Measurements from ENCODE around the gene KDM4F. TPM values are rescaled to one million over a fixed set of nuclear protein-coding genes. Genes with fewer than 3 reads are reported as not detected.
"Not testable (repeated sequence)": the region's sequence is repeated elsewhere in the genome, so short reads cannot be mapped to it uniquely, and the experiment has no call there.

Gene KDM4F
- not detected for total RNA-seq

DNA sequence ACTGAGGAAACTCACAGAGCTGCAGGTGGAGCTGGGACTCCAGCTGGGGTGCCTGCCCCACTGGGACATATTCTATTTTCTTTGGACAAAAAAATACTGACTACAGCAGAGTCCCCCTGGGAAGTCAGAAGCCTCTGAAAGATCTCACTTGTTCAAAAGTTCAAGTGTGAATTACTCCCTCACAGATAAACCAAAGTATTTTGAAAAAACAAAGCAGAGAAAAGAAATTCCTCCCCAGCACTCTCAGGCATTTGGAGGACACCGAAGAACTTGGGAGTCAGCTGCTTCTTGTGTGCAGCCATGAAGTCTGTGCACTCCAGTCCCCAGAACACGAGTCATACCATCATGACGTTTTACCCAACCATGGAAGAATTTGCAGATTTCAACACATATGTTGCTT lies at the start of gene KDM4F:
Gene KDM4F, plus strand, starts transcription at position 301 of the 400 bp plus-strand sequence.
- not testable (repeated sequence) for H3K4me1 ChIP-seq (ENCODE audit: control insufficient read depth in 1 of 2, low read depth in 2 of 2); H3K27me3 ChIP-seq (replicated peaks; ENCODE audit: insufficient read depth); ATAC-seq (ENCODE audit: insufficient number of reproducible peaks, low FRiP score, low read depth); DNase-seq (ENCODE audit: low spot score); H3K4me3 ChIP-seq; H3K9me3 ChIP-seq; H3K27ac ChIP-seq; H3K36me3 ChIP-seq

DNA sequence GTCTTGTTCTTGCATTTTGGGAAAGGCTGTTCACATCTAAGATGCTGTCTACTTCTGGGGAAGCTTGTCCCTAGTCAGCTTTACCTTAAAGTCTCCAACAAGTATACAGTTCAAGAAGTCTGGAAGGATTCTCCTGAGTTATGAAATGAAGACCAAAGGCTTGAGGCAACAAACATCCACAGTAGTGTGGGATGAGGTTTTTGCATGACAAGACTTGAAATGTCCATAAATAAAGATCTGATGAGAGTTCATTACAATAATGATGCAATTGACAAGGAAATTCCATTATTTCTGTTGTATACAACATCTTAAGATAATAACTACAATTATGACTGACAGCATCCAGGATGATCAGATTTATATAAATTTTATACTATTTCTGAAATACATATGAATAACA lies 45.5 kb upstream of the KDM4F start:
- H3K36me3 ChIP-seq, result no peaks in the 10 kb centered on the region
- H3K4me1 ChIP-seq (ENCODE audit: control insufficient read depth in 1 of 2, low read depth in 2 of 2), result no peaks in the 10 kb centered on the region
- H3K9me3 ChIP-seq, result no peaks in the 10 kb centered on the region
- ATAC-seq (ENCODE audit: insufficient number of reproducible peaks, low FRiP score, low read depth), result no peak
- no peak overlapping the region for H3K4me3 ChIP-seq
- TF ChIP-seq, protein P1, sequence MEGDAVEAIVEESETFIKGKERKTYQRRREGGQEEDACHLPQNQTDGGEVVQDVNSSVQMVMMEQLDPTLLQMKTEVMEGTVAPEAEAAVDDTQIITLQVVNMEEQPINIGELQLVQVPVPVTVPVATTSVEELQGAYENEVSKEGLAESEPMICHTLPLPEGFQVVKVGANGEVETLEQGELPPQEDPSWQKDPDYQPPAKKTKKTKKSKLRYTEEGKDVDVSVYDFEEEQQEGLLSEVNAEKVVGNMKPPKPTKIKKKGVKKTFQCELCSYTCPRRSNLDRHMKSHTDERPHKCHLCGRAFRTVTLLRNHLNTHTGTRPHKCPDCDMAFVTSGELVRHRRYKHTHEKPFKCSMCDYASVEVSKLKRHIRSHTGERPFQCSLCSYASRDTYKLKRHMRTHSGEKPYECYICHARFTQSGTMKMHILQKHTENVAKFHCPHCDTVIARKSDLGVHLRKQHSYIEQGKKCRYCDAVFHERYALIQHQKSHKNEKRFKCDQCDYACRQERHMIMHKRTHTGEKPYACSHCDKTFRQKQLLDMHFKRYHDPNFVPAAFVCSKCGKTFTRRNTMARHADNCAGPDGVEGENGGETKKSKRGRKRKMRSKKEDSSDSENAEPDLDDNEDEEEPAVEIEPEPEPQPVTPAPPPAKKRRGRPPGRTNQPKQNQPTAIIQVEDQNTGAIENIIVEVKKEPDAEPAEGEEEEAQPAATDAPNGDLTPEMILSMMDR (IDR thresholded peaks at IDR 0.05), result no peak
- no peaks in the 10 kb centered on the region for H3K27me3 ChIP-seq (replicated peaks; ENCODE audit: insufficient read depth)
- no peak overlapping the region for H3K27ac ChIP-seq
- no peak for DNase-seq (ENCODE audit: low spot score)

DNA sequence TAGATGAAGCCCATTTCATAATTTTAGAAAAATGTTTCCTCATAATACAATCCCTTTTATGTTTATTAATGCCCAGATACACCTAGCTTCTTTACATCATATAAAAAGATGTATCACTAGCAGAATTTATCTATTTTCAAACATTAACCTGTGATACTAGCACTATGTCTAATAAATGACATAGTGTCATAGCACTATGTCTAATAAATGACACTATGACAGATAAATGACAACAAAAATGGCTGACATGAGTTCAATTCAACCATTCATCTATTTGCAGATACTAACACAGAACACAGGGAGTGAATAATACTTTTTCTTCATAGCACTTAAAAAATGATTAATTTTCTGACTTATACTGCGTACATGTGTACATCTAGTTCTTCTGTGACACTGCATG lies 43.6 kb upstream of the KDM4F start:
- ATAC-seq (ENCODE audit: insufficient number of reproducible peaks, low FRiP score, low read depth) (no peak), DNase-seq (ENCODE audit: low spot score) (no peak)
- no peaks in the 10 kb centered on the region for H3K36me3 ChIP-seq
- TF ChIP-seq, protein P1 (IDR thresholded peaks at IDR 0.05), result no peak
- no peak overlapping the region for H3K27ac ChIP-seq
- H3K4me1 ChIP-seq (ENCODE audit: control insufficient read depth in 1 of 2, low read depth in 2 of 2), result no peaks in the 10 kb centered on the region
- no peak overlapping the region for H3K4me3 ChIP-seq
- no peaks in the 10 kb centered on the region for H3K27me3 ChIP-seq (replicated peaks; ENCODE audit: insufficient read depth)
- H3K9me3 ChIP-seq, result no peaks in the 10 kb centered on the region

DNA sequence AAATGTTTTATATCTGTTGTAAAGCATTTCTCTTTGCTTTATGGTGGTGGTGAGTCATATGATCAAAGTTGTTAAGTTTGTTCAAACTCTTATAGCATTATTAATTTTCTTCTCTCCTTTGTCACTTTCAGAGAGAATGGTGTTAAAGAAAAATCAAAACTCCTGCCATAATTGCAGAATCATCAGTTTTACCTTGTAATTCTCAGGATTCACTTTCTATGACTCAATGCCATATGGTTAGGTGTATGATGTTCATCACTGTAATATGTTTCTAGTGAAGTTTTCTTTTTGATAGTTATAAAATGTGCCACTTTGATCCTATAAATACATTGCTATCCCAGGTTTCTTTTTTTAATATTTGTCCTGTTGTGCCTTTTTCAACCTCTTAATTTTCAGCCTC lies 37.8 kb upstream of the KDM4F start:
- Histone ChIP-seq H3K4me3 (no peak overlapping the region), H3K27me3 (replicated peaks; ENCODE audit: insufficient read depth) (no peaks in the 10 kb centered on the region), H3K27ac (no peak overlapping the region), H3K4me1 (ENCODE audit: control insufficient read depth in 1 of 2, low read depth in 2 of 2) (no peaks in the 10 kb centered on the region), H3K9me3 (no peaks in the 10 kb centered on the region), H3K36me3 (no peaks in the 10 kb centered on the region)
- TF ChIP-seq, protein P1 (IDR thresholded peaks at IDR 0.05), result no peak
- DNase-seq (ENCODE audit: low spot score) (no peak), ATAC-seq (ENCODE audit: insufficient number of reproducible peaks, low FRiP score, low read depth) (no peak)

DNA sequence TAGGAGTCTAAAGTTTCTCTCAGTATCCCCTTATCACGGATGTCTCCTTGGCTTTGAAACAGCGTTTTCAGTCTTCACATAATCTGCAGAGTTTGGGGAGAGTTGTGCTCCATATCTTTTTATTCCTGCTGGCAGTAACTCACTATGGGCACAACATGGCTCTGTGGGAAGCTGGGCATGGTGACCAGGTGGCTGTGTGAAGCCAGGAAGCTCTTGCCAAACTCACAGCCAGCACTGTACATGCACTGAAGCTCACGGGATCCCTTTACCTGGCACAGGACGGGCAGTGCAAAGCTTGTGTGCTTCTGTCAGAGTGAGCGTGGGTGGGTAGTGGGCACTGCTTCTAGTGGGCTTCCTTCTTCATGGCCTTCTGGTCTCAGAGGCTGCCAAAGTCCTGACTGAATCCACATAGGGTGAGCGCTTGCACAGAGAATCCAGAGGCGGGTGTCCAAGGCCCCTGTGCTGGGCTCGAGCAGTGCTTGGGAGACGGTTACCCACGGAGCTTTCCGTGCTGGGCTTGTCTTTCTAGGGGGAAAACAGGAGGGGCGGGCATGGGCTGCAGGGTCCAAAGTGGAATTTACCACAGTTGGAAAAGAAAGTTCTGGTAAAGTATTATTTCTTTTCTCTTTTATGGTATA lies 34.9 kb upstream of the KDM4F start:
- Histone ChIP-seq H3K27ac (no peak overlapping the region), H3K4me1 (ENCODE audit: control insufficient read depth in 1 of 2, low read depth in 2 of 2) (no peaks in the 10 kb centered on the region), H3K9me3 (no peaks in the 10 kb centered on the region), H3K4me3 (no peak overlapping the region), H3K27me3 (replicated peaks; ENCODE audit: insufficient read depth) (no peaks in the 10 kb centered on the region), H3K36me3 (no peaks in the 10 kb centered on the region)
- TF ChIP-seq, protein P1 (IDR thresholded peaks at IDR 0.05), result no peak
- DNase-seq (ENCODE audit: low spot score) (no peak), ATAC-seq (ENCODE audit: insufficient number of reproducible peaks, low FRiP score, low read depth) (no peak)

DNA sequence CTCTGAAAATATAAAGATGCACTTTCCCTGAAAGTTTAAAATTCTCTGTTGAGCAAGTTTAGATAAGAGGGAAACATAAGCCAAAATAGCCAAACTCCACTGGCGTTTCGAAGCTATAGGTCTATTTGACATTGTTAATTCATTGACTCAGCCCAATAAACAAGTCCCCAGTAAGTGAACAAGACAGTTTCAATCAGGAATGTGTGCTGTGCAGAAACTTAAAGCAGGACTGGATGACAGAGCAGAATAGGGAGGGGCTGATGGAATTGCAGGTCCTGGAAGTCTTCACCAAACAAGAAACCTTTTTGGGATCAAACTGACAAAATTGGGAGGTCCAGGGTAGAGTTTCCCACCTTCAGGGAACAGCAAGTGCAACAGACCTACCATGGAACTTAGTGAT lies 33.1 kb upstream of the KDM4F start:
- Histone ChIP-seq H3K27me3 (replicated peaks; ENCODE audit: insufficient read depth) (no peaks in the 10 kb centered on the region), H3K9me3 (no peaks in the 10 kb centered on the region), H3K4me1 (ENCODE audit: control insufficient read depth in 1 of 2, low read depth in 2 of 2) (no peaks in the 10 kb centered on the region), H3K36me3 (no peaks in the 10 kb centered on the region), H3K27ac (no peak overlapping the region), H3K4me3 (no peak overlapping the region)
- TF ChIP-seq, protein P1 (IDR thresholded peaks at IDR 0.05), result no peak
- DNase-seq (ENCODE audit: low spot score) (no peak), ATAC-seq (ENCODE audit: insufficient number of reproducible peaks, low FRiP score, low read depth) (no peak)

DNA sequence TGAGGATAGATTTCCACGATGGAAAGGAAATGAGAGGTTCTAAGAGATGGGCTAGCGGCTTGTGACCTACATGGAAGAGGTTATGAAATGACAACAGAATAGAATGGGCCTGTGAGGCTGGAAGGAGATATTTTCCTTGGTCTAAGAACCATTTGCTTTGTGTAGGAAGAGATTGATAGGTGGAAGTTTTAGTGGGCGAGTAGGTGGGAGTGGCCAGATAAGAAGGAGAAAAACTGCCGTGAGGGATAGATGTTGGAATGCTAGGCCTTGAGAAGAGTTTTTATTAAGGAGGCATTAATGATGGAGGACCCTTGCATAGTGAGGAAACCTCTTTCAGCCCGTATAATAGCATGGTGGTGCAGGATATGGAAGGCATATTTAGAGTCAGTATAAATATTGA lies 27.8 kb upstream of the KDM4F start:
- not testable (repeated sequence) for ATAC-seq (ENCODE audit: insufficient number of reproducible peaks, low FRiP score, low read depth); H3K27me3 ChIP-seq (replicated peaks; ENCODE audit: insufficient read depth); H3K9me3 ChIP-seq; H3K27ac ChIP-seq; H3K4me3 ChIP-seq; H3K36me3 ChIP-seq; DNase-seq (ENCODE audit: low spot score); H3K4me1 ChIP-seq (ENCODE audit: control insufficient read depth in 1 of 2, low read depth in 2 of 2)

Measured in thoracic aorta (tissue), 2 donors.